8988T (cell line): ENCODE measurements around the gene ARMC12.
A peak's percentile ranks its signal among the peaks of the same experiment; 100 is the strongest.

Experiments
- DNase-seq: peaks from one replicate; pipeline ENCODE4 v3.0.0; 2011

Gene ARMC12

GRCh38 chr6:35737413-35738211 lies 780 bp downstream of the ARMC12 start:
- DNase-seq: no peak

GRCh38 chr6:35739645-35740524 lies 3.1 kb downstream of the ARMC12 start:
- no peak for DNase-seq

GRCh38 chr6:35742842-35743241 lies 6.0 kb downstream of the ARMC12 start:
- DNase-seq: no peak

GRCh38 chr6:35745509-35745908 lies 8.7 kb downstream of the ARMC12 start:
- DNase-seq: no peak

DNA sequence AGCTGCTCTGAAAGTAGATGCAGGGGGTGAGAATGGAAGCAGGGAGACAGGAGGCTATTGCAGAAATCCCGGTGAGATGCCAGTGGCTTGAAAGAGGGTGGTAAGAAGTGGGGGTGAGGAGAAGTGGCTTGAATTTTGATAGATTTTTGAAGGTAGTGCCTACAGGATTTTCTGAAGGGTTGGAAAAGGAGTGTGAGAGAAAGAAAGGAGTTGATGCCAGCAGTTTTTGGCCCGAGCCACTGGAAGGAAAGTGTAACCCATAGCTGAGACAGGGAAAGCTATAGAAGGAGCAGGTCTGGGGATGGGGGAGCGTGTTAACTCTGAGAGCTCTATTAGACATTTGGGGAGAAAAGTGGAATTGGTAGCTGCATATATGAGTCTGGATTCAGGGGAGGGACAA lies 9.7 kb downstream of the ARMC12 start:
- DNase-seq: no peak

DNA sequence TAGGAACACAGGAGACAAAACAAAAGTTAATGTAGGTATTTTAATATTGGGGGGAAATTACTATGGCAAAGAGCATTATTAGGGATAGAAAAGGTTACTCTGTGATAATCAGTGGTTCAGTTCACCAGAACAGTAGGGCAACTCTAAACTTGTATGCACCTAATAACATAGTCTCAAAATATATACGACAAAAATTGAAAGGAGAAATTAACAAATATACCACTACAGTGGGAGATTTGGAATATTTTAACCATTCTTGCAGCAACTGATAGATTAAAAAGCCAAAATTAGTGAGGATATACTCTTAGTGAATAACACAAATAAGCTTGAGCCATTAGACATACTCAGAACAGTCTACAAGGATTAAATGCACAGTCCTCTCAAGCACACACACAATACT lies 11.0 kb downstream of the ARMC12 start:
- DNase-seq: no peak

DNA sequence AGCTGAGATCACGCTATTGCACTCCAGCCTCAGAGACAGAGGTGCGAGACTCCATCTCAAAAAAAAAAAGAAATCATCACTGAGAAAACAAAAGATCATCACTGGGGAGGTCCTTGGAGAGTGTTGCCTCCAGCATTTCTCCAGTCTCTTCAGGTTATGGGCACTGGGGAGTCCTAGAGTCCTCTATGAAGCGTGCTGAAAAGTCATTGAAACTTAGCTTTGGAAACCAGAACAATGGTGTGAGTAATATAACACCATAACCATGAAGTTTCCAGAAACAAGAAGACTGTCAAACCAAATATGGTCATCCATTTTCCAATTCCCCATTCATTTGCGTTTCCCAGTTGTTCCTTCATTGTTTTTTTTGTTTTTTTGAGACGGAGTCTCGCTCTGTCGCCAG lies 13.7 kb downstream of the ARMC12 start:
- no peak for DNase-seq

GRCh38 chr6:35751594-35751993 lies 14.8 kb downstream of the ARMC12 start:
- no peak for DNase-seq

- DNase-seq: no peak
Observed at GRCh38 chr6:35752330-35752729, 15.5 kb downstream of the ARMC12 start.

GRCh38 chr6:35754452-35755277 lies 17.8 kb downstream of the ARMC12 start:
- no peak for DNase-seq

- DNase-seq: no peak
Observed at GRCh38 chr6:35755278-35755924, 18.6 kb downstream of the ARMC12 start.

DNA sequence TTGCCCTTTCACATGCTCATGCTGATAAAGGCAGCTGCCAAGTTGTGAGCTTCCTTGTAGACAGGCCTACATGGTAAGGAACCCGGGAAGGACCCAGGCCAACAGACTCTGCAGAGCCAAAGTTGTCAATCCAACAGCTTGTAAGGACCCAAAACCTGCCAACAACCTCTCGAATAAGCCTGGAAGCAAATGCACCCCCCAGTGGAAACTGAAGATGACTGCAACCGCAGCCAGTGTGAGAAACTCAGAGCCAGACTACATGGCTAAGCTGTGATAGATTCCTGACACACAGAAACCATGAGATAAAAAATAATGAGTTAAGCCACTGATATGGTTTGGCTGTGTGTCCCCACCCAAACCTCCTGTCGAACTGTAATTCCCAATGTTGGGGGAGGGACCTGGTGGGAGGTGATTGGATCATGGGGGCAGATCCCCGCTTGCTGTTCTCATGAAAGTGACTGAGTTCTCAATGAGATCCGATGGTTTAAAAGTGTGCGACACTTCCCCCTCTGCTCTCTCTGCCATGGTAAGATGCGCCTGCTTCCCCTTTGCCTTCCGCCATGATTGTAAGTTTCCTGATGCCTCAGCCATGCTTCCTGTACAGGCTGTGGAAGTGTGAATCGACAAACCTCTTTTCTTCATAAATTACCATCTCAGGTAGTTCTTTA lies 20.8 kb downstream of the ARMC12 start:
- DNase-seq: peak; percentile 48

- no peak for DNase-seq
Observed at GRCh38 chr6:35759426-35759825, 22.6 kb downstream of the ARMC12 start.

DNA sequence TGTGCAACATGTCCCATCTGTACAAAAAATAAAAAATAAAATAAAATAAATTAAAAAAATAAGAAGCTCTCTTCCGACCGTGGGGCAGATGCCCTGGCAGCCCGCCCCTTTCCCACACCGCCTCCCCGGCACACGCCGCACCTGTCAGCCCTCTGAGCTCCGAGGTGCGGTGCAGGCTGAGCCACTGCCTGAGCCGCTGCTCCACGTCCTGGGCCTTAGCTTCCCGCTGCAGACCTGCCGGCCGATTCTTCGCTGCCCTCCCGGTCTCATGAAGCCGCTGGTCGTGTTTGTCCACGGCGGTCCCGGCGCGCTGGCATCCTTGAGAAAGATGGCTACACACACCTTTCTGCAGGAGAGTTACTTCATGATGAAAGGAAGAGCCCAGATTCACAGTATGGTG lies 28.9 kb downstream of the ARMC12 start:
- no peak for DNase-seq

- DNase-seq: no peak
Observed at GRCh38 chr6:35769211-35769610, 32.4 kb downstream of the ARMC12 start.

- DNase-seq: no peak
Observed at GRCh38 chr6:35771343-35771627, 34.5 kb downstream of the ARMC12 start.

GRCh38 chr6:35774116-35774794 lies 37.4 kb downstream of the ARMC12 start:
- DNase-seq: no peak

- DNase-seq: no peak
Observed at GRCh38 chr6:35775031-35775430, 38.2 kb downstream of the ARMC12 start.

DNA sequence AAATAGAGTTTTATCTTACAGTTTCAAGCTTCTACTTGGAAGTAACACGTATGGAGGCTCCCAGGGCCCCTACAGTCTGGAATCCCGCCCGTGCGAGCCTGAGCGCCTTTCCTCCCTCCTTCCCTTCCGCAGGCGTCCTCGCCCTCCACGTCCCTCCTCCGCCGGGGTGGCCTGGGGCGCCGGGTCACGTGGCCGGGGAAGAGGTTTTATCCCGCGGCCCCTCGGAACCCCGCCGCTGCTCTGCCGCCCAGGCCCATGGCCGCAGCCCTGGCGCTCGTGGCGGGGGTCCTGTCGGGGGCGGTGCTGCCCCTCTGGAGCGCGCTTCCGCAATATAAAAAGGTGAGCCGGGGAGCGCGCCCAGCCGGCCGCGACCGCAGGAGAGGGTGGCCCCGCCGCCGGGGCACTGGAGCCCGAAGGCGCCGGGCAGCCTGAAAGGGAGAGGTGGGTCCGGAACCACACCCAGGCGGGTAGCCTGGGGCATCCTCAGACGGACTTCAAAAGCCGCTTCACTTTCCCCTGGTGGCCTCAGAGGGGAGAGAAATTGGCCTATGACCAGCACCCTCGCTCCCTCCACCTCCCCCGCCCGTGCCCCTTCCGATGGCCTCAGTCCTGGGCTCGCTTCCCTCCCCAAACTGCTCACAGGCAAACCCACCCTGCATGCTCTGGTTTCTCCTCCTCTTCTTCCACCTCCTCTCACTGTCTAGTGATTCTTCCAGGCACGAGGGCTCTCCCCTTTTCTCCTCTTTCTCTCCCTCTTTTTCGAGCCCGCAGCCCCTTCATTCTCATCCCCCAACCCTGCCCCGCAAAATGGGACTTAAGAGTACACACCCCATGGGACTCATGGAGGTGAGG lies 39.8 kb downstream of the ARMC12 start, which contains the start of gene CLPSL2:
CLPSL2 (plus strand) TSS at position 235 of the 852 bp plus-strand sequence; CDS start at position 256, 21 bp downstream.
- DNase-seq: peak; percentile 63

GRCh38 chr6:35777356-35778102 lies 40.7 kb downstream of the ARMC12 start:
- no peak for DNase-seq
